ENCODE results near the gene FKBP5. TPM values are rescaled to one million over a fixed set of nuclear protein-coding genes. Genes with fewer than 3 reads are reported as not detected.

Gene FKBP5
- total and polyA plus RNA-seq, 9 of the 15 experiments (the other 6 are each of a cell fraction or from before 2014, with no cell fraction given), result 32.7 to 151 (median 75.0) TPM

DNA sequence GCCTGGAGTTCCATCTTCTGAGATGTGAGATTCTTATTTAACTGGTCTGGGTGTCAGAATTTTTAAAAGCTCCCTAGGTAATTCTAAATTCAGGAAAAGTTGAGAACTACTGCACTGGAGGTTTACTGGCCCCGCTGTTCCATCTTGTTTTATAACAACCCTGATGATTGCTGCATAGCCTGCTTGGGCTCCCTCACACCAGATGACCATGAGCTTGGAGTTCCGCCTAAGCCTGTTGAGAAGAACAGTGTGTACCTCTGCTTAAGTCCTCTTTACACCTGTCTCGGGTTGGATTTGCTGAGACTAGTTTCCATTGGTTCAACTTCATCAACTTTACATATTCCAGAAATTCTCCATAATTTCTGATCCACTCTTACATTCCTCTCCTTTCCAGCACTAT is 77.9 kb downstream of the FKBP5 start (continued):
- TF ChIP-seq, protein P1, sequence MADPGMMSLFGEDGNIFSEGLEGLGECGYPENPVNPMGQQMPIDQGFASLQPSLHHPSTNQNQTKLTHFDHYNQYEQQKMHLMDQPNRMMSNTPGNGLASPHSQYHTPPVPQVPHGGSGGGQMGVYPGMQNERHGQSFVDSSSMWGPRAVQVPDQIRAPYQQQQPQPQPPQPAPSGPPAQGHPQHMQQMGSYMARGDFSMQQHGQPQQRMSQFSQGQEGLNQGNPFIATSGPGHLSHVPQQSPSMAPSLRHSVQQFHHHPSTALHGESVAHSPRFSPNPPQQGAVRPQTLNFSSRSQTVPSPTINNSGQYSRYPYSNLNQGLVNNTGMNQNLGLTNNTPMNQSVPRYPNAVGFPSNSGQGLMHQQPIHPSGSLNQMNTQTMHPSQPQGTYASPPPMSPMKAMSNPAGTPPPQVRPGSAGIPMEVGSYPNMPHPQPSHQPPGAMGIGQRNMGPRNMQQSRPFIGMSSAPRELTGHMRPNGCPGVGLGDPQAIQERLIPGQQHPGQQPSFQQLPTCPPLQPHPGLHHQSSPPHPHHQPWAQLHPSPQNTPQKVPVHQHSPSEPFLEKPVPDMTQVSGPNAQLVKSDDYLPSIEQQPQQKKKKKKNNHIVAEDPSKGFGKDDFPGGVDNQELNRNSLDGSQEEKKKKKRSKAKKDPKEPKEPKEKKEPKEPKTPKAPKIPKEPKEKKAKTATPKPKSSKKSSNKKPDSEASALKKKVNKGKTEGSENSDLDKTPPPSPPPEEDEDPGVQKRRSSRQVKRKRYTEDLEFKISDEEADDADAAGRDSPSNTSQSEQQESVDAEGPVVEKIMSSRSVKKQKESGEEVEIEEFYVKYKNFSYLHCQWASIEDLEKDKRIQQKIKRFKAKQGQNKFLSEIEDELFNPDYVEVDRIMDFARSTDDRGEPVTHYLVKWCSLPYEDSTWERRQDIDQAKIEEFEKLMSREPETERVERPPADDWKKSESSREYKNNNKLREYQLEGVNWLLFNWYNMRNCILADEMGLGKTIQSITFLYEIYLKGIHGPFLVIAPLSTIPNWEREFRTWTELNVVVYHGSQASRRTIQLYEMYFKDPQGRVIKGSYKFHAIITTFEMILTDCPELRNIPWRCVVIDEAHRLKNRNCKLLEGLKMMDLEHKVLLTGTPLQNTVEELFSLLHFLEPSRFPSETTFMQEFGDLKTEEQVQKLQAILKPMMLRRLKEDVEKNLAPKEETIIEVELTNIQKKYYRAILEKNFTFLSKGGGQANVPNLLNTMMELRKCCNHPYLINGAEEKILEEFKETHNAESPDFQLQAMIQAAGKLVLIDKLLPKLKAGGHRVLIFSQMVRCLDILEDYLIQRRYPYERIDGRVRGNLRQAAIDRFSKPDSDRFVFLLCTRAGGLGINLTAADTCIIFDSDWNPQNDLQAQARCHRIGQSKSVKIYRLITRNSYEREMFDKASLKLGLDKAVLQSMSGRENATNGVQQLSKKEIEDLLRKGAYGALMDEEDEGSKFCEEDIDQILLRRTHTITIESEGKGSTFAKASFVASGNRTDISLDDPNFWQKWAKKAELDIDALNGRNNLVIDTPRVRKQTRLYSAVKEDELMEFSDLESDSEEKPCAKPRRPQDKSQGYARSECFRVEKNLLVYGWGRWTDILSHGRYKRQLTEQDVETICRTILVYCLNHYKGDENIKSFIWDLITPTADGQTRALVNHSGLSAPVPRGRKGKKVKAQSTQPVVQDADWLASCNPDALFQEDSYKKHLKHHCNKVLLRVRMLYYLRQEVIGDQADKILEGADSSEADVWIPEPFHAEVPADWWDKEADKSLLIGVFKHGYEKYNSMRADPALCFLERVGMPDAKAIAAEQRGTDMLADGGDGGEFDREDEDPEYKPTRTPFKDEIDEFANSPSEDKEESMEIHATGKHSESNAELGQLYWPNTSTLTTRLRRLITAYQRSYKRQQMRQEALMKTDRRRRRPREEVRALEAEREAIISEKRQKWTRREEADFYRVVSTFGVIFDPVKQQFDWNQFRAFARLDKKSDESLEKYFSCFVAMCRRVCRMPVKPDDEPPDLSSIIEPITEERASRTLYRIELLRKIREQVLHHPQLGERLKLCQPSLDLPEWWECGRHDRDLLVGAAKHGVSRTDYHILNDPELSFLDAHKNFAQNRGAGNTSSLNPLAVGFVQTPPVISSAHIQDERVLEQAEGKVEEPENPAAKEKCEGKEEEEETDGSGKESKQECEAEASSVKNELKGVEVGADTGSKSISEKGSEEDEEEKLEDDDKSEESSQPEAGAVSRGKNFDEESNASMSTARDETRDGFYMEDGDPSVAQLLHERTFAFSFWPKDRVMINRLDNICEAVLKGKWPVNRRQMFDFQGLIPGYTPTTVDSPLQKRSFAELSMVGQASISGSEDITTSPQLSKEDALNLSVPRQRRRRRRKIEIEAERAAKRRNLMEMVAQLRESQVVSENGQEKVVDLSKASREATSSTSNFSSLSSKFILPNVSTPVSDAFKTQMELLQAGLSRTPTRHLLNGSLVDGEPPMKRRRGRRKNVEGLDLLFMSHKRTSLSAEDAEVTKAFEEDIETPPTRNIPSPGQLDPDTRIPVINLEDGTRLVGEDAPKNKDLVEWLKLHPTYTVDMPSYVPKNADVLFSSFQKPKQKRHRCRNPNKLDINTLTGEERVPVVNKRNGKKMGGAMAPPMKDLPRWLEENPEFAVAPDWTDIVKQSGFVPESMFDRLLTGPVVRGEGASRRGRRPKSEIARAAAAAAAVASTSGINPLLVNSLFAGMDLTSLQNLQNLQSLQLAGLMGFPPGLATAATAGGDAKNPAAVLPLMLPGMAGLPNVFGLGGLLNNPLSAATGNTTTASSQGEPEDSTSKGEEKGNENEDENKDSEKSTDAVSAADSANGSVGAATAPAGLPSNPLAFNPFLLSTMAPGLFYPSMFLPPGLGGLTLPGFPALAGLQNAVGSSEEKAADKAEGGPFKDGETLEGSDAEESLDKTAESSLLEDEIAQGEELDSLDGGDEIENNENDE (IDR thresholded peaks at IDR 0.05; ENCODE audit: low read depth, low read length), result no peak
- TF ChIP-seq ZNF263 (CRISPR knock-in tag; IDR thresholded peaks at IDR 0.05; ENCODE audit: borderline replicate concordance), result no peak
- no peak for TF ChIP-seq ZNF354B (CRISPR knock-in tag; IDR thresholded peaks at IDR 0.05)
- TF ChIP-seq, protein P2, sequence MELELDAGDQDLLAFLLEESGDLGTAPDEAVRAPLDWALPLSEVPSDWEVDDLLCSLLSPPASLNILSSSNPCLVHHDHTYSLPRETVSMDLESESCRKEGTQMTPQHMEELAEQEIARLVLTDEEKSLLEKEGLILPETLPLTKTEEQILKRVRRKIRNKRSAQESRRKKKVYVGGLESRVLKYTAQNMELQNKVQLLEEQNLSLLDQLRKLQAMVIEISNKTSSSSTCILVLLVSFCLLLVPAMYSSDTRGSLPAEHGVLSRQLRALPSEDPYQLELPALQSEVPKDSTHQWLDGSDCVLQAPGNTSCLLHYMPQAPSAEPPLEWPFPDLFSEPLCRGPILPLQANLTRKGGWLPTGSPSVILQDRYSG (tag; conservative IDR thresholded peaks at IDR 0.05; ENCODE audit: low read depth), result no peak
- TF ChIP-seq EGR1 (conservative IDR thresholded peaks at IDR 0.05), result no peak
